ENCODE results near the gene BRD7. TPM values are rescaled to one million over a fixed set of nuclear protein-coding genes. Genes with fewer than 3 reads are reported as not detected.

The BRD7 gene
- total and polyA plus RNA-seq, 2 of the 13 experiments (the other 11 are each of a cell fraction or from before 2014, with no cell fraction given): 82.3 to 149 TPM

DNA sequence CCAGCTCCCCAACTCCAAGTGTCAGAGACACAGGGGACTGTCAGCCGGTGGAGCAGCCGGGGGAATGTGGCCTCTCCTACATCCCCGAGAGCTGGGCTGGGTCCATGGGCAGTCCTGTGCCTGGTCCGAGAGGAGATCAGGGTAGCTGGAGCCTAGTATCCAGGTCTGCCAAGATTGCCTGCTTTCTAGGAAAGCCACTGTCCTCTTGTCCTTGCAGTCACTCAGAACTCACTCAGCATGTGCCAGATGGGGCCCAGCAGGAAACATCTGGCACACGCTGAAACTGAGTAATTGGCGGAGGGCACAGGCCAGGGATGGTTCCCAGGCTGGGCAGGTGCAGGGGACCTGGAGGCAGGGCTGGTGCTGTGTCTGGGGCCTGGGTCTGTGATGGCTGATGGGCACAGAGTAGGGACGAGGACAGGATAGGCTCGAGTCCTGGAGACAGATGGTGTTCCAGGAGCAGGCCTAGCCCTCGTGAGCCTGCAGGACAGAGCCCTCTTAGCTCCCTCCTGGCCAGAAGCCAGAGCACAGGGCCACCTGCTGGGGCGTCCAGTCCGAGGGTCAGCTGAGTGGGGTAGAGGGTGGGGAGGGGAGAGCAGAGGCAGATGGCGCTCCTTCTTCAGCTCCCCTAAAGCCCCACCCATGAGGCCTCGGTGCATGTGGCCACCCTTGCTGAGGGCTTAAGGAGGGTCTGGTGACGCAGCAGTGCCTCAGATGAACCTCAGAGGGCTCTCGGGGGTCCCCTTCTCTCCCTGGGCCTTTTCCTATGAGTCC is 71.3 kb downstream of the BRD7 start (continued):
- TF ChIP-seq, protein P1, sequence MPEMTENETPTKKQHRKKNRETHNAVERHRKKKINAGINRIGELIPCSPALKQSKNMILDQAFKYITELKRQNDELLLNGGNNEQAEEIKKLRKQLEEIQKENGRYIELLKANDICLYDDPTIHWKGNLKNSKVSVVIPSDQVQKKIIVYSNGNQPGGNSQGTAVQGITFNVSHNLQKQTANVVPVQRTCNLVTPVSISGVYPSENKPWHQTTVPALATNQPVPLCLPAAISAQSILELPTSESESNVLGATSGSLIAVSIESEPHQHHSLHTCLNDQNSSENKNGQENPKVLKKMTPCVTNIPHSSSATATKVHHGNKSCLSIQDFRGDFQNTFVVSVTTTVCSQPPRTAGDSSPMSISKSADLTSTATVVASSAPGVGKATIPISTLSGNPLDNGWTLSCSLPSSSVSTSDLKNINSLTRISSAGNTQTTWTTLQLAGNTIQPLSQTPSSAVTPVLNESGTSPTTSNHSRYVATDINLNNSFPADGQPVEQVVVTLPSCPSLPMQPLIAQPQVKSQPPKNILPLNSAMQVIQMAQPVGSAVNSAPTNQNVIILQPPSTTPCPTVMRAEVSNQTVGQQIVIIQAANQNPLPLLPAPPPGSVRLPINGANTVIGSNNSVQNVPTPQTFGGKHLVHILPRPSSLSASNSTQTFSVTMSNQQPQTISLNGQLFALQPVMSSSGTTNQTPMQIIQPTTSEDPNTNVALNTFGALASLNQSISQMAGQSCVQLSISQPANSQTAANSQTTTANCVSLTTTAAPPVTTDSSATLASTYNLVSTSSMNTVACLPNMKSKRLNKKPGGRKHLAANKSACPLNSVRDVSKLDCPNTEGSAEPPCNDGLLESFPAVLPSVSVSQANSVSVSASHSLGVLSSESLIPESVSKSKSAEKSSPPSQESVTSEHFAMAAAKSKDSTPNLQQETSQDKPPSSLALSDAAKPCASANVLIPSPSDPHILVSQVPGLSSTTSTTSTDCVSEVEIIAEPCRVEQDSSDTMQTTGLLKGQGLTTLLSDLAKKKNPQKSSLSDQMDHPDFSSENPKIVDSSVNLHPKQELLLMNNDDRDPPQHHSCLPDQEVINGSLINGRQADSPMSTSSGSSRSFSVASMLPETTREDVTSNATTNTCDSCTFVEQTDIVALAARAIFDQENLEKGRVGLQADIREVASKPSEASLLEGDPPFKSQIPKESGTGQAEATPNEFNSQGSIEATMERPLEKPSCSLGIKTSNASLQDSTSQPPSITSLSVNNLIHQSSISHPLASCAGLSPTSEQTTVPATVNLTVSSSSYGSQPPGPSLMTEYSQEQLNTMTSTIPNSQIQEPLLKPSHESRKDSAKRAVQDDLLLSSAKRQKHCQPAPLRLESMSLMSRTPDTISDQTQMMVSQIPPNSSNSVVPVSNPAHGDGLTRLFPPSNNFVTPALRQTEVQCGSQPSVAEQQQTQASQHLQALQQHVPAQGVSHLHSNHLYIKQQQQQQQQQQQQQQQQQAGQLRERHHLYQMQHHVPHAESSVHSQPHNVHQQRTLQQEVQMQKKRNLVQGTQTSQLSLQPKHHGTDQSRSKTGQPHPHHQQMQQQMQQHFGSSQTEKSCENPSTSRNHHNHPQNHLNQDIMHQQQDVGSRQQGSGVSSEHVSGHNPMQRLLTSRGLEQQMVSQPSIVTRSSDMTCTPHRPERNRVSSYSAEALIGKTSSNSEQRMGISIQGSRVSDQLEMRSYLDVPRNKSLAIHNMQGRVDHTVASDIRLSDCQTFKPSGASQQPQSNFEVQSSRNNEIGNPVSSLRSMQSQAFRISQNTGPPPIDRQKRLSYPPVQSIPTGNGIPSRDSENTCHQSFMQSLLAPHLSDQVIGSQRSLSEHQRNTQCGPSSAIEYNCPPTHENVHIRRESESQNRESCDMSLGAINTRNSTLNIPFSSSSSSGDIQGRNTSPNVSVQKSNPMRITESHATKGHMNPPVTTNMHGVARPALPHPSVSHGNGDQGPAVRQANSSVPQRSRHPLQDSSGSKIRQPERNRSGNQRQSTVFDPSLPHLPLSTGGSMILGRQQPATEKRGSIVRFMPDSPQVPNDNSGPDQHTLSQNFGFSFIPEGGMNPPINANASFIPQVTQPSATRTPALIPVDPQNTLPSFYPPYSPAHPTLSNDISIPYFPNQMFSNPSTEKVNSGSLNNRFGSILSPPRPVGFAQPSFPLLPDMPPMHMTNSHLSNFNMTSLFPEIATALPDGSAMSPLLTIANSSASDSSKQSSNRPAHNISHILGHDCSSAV (CRISPR knock-in tag; IDR thresholded peaks at IDR 0.05; ENCODE audit: borderline replicate concordance): no peak
- TF ChIP-seq ZNF441 (CRISPR knock-in tag; IDR thresholded peaks at IDR 0.05; ENCODE audit: borderline replicate concordance) (0 out of 2 replicates have a peak, but pooled peaks have one; percentile 27), ATM (IDR thresholded peaks at IDR 0.05; ENCODE audit: borderline replicate concordance) (no peak), ESRRA (CRISPR knock-in tag; IDR thresholded peaks at IDR 0.05; ENCODE audit: low read depth) (no peak; the same call in 1 of the 2 replicates), ZNF431 (CRISPR knock-in tag; IDR thresholded peaks at IDR 0.05; ENCODE audit: borderline replicate concordance, low read depth) (no peak), CBX5 (CRISPR knock-in tag; IDR thresholded peaks at IDR 0.05; ENCODE audit: borderline replicate concordance) (no peak), ZNF296 (CRISPR knock-in tag; conservative IDR thresholded peaks at IDR 0.05) (no peak), LCORL (IDR thresholded peaks at IDR 0.05) (no peak), LCORL (CRISPR knock-in tag; IDR thresholded peaks at IDR 0.05) (peak; percentile 79), GFI1 (CRISPR knock-in tag; IDR thresholded peaks at IDR 0.05; ENCODE audit: borderline replicate concordance) (no peak), NR2F6 (IDR thresholded peaks at IDR 0.05) (no peak), NR2F6 (CRISPR knock-in tag; IDR thresholded peaks at IDR 0.05) (no peak), ZNF776 (CRISPR knock-in tag; IDR thresholded peaks at IDR 0.05) (peak; percentile 57; the same call in 1 of the 2 replicates), SIX1 (CRISPR knock-in tag; IDR thresholded peaks at IDR 0.05; ENCODE audit: borderline replicate concordance) (no peak), ZNF652 (CRISPR knock-in tag; IDR thresholded peaks at IDR 0.05; ENCODE audit: borderline replicate concordance, low read depth) (no peak)
- TF ChIP-seq, protein P2, sequence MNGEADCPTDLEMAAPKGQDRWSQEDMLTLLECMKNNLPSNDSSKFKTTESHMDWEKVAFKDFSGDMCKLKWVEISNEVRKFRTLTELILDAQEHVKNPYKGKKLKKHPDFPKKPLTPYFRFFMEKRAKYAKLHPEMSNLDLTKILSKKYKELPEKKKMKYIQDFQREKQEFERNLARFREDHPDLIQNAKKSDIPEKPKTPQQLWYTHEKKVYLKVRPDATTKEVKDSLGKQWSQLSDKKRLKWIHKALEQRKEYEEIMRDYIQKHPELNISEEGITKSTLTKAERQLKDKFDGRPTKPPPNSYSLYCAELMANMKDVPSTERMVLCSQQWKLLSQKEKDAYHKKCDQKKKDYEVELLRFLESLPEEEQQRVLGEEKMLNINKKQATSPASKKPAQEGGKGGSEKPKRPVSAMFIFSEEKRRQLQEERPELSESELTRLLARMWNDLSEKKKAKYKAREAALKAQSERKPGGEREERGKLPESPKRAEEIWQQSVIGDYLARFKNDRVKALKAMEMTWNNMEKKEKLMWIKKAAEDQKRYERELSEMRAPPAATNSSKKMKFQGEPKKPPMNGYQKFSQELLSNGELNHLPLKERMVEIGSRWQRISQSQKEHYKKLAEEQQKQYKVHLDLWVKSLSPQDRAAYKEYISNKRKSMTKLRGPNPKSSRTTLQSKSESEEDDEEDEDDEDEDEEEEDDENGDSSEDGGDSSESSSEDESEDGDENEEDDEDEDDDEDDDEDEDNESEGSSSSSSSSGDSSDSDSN (CRISPR knock-in tag; IDR thresholded peaks at IDR 0.05): no peak; the same call in 1 of the 2 replicates
- TF ChIP-seq, protein P3, sequence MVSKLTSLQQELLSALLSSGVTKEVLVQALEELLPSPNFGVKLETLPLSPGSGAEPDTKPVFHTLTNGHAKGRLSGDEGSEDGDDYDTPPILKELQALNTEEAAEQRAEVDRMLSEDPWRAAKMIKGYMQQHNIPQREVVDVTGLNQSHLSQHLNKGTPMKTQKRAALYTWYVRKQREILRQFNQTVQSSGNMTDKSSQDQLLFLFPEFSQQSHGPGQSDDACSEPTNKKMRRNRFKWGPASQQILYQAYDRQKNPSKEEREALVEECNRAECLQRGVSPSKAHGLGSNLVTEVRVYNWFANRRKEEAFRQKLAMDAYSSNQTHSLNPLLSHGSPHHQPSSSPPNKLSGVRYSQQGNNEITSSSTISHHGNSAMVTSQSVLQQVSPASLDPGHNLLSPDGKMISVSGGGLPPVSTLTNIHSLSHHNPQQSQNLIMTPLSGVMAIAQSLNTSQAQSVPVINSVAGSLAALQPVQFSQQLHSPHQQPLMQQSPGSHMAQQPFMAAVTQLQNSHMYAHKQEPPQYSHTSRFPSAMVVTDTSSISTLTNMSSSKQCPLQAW (CRISPR knock-in tag; IDR thresholded peaks at IDR 0.05): no peak

All from HepG2 (cell line).